Activated B cell treated with CpG ODN at 0.5 μM for 24 hours (primary cell): Measurements from ENCODE around the gene TEX14. TPM values are rescaled to one million over a fixed set of nuclear protein-coding genes. Genes with fewer than 3 reads are reported as not detected.

Experiments
- ATAC-seq: fragments of 200-7000 bp; cut with Tn5 transposase; one replicate; pipeline ENCODE4 v1.10.0; 2021; ENCODE audit warnings: low read depth, mild to moderate bottlenecking, moderate library complexity
- CTCF ChIA-PET: fragments of 350-600 bp; sonication (Branson Sonifier 250); formaldehyde crosslinking; loops from one replicate; lab custom pipeline; 2021; ENCODE audit warnings: antibody characterized with exemption; lab: Charles Lee
- POLR2A ChIA-PET: fragments of 350-600 bp; sonication (Branson Sonifier 250); formaldehyde crosslinking; loops from one replicate; lab custom pipeline; 2021; ENCODE audit warnings: antibody characterized with exemption; lab: Charles Lee
- DNase-seq: peaks from one replicate; pipeline ENCODE4 v3.0.0; 2022
- H3K27ac Mint-ChIP-seq: one replicate; pipeline ENCODE4 v1.8.0; 2020; ENCODE audit warnings: mixed read lengths
- H3K27me3 Mint-ChIP-seq: one replicate; pipeline ENCODE4 v1.8.0; 2021; ENCODE audit warnings: mixed read lengths
- H3K36me3 Mint-ChIP-seq: one replicate; pipeline ENCODE4 v1.8.0; 2021; ENCODE audit warnings: low read depth, mixed read lengths
- H3K4me1 Mint-ChIP-seq: one replicate; pipeline ENCODE4 v1.8.0; 2021; ENCODE audit warnings: mixed read lengths
- H3K4me3 Mint-ChIP-seq: one replicate; pipeline ENCODE4 v1.8.0; 2020; ENCODE audit warnings: mild to moderate bottlenecking, mixed read lengths
- H3K9me3 Mint-ChIP-seq: one replicate; pipeline ENCODE4 v1.8.0; 2020; ENCODE audit warnings: mixed read lengths
- intact Hi-C: fragments of 100-400 bp; cut with micrococcal nuclease; formaldehyde crosslinking; loops from one replicate; pipeline ENCODE4 v1.15.1; 2024
- total RNA-seq: library from RNA; stranded (reverse); gene quantifications from 2 replicates; pipeline ENCODE4 v1.2.3, GENCODE V29; 2022
- TF ChIP-seq, protein P1 (sequence below): fragments of 200-600 bp; IDR thresholded peaks from one replicate; pipeline ENCODE4 v1.8.0; 2022; ENCODE audit warnings: antibody characterized with exemption, mild to moderate bottlenecking

Gene TEX14
- total RNA-seq, 1 donor from 2014 or later: 0.16 TPM

DNA sequence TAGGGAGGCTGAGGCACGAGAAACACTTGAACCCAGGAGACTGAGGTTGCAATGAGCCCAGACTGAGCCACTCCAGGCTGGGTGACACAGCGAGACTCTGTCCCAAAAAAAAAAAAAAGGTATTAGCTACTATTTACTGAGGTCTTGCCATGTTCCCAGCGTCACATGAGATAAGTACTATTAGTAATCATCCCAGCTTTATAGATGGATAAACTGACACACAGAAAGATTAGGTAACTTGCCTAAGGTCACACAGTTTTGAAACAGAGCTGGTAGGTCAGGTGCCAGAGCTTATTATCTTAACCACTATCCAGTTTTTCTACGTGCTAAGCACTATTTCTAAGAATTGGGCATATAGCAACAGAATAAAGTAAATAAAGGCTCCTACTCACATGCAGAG lies 51.6 kb downstream of the TEX14 start:
- H3K27ac Mint-ChIP-seq: no peak overlapping the region
- CTCF ChIA-PET: interaction anchor here (0.8 kb wide), 1 partner anchor 8 kb away, joined by 3 read pairs; no protein-coding TSS in a partner anchor

DNA sequence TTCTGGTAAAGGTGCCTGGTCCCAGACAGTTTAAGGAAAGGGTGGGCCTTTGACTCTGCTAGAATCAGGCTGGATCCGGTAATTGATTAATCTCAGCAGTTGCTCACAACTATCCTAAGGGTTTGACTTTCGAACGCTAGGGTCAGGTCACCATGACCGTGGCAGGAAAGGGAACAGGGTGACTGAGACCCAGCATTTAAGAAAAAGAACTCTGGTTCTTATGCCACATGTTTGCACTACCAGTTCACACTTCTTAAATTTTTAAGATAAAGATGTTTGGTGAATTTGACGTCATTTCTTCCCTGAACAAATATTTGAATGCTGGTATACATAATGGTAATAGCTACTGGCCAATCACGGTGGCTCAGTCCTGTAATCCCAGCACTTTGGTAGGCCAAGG lies 52.2 kb downstream of the TEX14 start:
- TF ChIP-seq, protein P1, sequence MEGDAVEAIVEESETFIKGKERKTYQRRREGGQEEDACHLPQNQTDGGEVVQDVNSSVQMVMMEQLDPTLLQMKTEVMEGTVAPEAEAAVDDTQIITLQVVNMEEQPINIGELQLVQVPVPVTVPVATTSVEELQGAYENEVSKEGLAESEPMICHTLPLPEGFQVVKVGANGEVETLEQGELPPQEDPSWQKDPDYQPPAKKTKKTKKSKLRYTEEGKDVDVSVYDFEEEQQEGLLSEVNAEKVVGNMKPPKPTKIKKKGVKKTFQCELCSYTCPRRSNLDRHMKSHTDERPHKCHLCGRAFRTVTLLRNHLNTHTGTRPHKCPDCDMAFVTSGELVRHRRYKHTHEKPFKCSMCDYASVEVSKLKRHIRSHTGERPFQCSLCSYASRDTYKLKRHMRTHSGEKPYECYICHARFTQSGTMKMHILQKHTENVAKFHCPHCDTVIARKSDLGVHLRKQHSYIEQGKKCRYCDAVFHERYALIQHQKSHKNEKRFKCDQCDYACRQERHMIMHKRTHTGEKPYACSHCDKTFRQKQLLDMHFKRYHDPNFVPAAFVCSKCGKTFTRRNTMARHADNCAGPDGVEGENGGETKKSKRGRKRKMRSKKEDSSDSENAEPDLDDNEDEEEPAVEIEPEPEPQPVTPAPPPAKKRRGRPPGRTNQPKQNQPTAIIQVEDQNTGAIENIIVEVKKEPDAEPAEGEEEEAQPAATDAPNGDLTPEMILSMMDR: no peak
- Mint-ChIP-seq H3K27ac (no peak overlapping the region), H3K4me3 (no peak overlapping the region), H3K9me3 (no peaks in the 10 kb centered on the region), H3K27me3 (no peaks in the 10 kb centered on the region), H3K4me1 (no peaks in the 10 kb centered on the region), H3K36me3 (no peaks in the 10 kb centered on the region)
- ChIA-PET CTCF (interaction anchor here (0.8 kb wide), 1 partner anchor 8 kb away, joined by 3 read pairs; no protein-coding TSS in a partner anchor), POLR2A (interaction anchor here (1.1 to 2.6 kb wide), 2 partner anchors 8 to 19 kb away, joined by 3 to 37 read pairs; no protein-coding TSS in a partner anchor)
- no peak for ATAC-seq
- DNase-seq: no peak
- intact Hi-C loops: loop anchor here (10.0 kb wide), 1 partner anchor 1755 kb away; the partner anchor contains the start of gene USP32

More for the DNA sequence above, 51.6 kb downstream of the TEX14 start:
- no peaks in the 10 kb centered on the region for H3K27me3 Mint-ChIP-seq
- TF ChIP-seq, protein P1: no peak
- H3K36me3 Mint-ChIP-seq: no peaks in the 10 kb centered on the region
- intact Hi-C loops: no loop called here
- ATAC-seq (no peak), DNase-seq (no peak)
- H3K4me3 Mint-ChIP-seq: no peak overlapping the region
- H3K4me1 Mint-ChIP-seq: no peaks in the 10 kb centered on the region
- POLR2A ChIA-PET: interaction anchor here (0.7 to 2.6 kb wide), 3 partner anchors 9 to 39 kb away, joined by 3 to 37 read pairs (median 3); no protein-coding TSS in a partner anchor
- no peaks in the 10 kb centered on the region for H3K9me3 Mint-ChIP-seq

DNA sequence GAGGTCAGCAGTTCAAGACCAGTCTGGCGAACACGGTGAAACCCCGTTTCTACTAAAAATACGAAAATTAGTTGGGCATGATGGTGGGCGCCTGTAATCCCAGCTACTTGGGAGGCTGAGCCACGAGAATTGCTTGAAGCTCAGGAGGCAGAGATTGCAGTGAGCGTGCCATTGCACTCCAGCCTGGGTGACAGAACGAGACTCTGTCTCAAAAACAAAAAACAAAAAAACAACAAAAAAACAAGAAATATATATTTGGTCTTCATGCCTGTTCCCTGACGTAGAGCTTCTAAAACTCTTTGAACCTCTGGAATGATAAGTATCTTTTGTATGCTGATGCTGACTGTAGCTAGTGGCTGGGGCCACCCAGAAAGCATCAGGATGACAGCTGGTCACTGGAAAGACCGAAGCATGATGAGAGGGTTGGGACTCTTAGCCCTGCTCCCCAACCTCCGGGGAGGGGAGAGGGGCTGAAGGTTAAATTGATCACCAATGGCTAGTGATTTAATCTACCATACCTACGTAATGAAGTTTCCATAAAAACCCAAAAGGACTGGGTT lies 54.8 kb downstream of the TEX14 start:
- ChIA-PET POLR2A (interaction anchor here (0.8 kb wide), 1 partner anchor 22 kb away, joined by 3 read pairs; no protein-coding TSS in a partner anchor), CTCF (no interaction called here)
- Mint-ChIP-seq H3K4me1 (peaks cover 3% of the 10 kb centered on the region), H3K4me3 (no peak overlapping the region), H3K27ac (no peak overlapping the region), H3K9me3 (no peaks in the 10 kb centered on the region), H3K36me3 (no peaks in the 10 kb centered on the region), H3K27me3 (no peaks in the 10 kb centered on the region)
- TF ChIP-seq, protein P1: no peak
- intact Hi-C loops: loop anchor here (10.0 kb wide), 1 partner anchor 1758 kb away; the partner anchor contains the start of gene USP32
- ATAC-seq: no peak
- no peak for DNase-seq

DNA sequence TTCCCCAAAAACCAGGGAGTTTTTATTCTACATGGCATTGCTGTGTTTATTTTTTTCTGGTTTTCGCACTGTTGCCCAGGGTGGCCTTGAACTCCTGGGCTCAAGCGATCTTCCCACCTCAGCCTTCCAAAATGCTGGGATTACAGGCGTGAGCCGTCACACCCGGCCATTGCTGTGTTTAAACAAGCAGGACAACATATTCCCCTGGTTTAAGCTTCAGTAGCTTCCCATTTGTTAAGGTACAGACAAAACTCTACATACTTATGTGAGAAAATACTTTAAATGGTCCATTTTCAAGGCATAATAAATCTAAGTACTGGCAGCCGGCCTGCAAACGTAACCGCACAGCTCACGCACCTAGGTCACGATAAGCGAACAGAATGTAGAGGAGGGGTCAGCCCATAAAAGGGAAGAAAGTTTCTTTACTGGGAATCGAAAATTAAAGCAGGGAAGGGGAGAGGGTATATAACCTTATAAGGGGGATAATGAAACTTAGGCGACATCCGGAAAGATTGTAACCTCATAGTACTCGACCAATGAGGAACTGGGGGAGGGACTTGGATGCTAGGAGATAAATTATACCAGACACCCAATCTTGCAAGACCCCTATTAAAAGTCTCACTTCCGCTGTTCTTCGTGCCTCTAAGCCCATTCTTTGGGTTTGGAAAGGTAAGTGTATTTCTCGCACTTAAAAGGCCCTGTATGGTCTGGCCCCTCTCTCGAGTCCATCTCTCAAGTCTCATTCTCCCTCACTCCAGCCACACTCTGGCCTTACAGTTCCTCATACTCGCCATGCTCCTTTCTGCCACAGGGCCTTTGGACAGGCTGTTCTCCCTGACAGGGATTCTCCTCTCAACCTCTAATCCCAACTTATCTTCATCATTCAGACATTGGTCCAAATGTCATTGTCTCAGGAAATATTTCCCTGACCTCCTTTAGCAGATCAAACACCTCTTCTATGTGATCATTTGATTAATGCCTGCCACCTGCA lies 59.2 kb downstream of the TEX14 start:
- Mint-ChIP-seq H3K4me3 (no peak overlapping the region), H3K27me3 (no peaks in the 10 kb centered on the region), H3K4me1 (peaks cover 3% of the 10 kb centered on the region), H3K36me3 (no peaks in the 10 kb centered on the region), H3K9me3 (no peaks in the 10 kb centered on the region), H3K27ac (peak overlapping the region; percentile 42)
- ATAC-seq (no peak), DNase-seq (no peak)
- intact Hi-C loops: loop anchor here (1.0 to 10.0 kb wide), 4 partner anchors 27 to 1762 kb away; partner anchors contain the start of genes TRIM37 and USP32
- TF ChIP-seq, protein P1: no peak
- ChIA-PET POLR2A (interaction anchor here (0.7 to 5.9 kb wide), 58 partner anchors 8 to 1548 kb away, joined by 3 to 321 read pairs (median 7); partner anchors contain the start of genes AKAP1, CLTC, DYNLL2 and GDPD1), CTCF (interaction anchor here (0.9 to 2.6 kb wide), 4 partner anchors 7 to 114 kb away, joined by 3 to 12 read pairs (median 6); no protein-coding TSS in a partner anchor)
